GM18517 (cell line): ENCODE measurements around the gene IPCEF1.

ENCODE experiments used
- ATAC-seq: cut with Tn5 transposase; IDR thresholded peaks from one replicate; pipeline ENCODE4 v1.9.1; 2021; ENCODE audit warnings: mild to moderate bottlenecking, moderate library complexity; ENCODE audit not compliant: unreplicated experiment

IPCEF1 gene

DNA sequence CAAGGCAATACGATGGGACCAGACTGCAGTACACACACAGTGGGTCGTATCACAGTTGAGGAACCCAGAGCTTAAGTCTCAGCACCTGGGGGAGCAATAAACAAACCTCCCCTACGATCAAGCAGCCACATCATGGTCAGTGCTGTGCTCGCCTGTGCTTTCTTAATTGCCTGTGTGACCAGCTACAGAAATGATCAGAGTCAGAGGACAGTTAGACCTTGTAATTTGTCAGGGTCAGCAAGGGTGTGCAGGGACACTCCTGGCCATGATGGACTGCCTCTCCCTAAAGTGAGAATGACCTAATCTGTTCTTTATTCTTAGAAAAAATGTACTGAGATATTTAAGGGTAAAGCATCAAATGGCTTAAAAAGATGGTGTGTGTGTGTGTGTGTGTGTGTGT is 239.1 kb downstream of the IPCEF1 start:
- ATAC-seq: no peak

DNA sequence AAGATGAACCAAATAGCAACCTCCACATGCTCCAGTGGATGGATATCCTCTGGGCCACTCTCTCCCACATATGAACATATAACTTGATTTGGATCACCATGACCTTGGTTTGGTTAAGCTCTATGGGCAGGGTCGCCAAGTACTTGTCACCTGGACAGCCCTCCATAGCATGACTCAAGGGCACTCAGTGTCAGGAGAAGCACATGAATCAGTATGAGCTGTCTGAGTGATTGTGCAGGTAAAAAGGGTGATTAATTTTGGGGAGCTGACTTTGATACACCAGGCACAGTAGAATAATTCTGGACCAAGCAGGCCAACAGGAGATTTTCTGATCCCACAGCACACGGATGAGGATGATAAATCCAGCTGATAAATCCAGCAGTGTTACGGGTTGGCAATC is 243.2 kb downstream of the IPCEF1 start:
- ATAC-seq: no peak

DNA sequence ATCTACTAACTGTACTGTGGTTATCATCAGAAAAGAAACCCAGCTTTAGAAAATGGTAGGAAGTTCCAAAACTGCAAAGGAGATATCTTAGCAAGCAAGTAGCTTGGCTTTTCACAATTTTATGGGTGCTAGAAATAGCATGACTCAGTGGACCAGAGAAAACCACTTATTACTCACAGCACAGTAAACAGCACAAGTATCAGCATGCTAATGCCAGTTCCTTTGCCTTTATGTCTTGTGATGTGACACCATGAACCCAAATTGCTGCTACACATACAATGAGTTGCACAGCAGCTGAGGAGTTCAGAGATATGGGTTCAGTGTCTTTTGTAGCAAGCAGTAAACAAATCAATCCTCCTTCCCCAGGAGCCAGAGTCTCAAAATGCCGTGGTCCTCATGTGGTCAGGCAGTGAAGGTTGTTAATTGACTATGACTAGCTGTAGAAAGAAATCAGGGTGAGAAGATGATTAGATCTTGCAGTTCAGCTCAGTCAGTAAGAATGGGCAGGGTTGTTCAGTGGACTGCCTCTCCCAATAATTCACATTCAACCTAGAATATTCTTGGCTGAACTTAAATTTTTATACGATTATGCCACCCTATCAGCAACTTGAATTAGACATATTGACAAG is 244.3 kb downstream of the IPCEF1 start:
- no peak for ATAC-seq

DNA sequence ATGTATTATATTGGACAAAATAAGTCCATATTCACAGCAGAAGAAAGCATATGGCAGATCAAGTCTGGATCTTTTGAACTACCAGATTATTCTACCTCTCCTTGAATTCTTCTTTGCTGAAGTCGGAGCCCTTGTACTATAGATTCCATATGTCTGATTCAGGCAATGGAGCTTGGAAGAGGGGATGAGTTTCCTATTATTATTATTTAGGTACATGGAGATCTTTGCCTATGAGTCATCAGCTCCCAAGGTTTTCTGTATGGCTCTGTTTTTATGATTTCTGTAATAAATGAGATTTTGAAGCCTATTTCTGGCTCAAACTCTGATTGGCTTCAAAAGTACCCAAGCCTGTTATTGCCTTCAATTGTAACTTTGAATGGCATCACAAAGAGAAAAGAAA is 245.6 kb downstream of the IPCEF1 start:
- no peak for ATAC-seq

DNA sequence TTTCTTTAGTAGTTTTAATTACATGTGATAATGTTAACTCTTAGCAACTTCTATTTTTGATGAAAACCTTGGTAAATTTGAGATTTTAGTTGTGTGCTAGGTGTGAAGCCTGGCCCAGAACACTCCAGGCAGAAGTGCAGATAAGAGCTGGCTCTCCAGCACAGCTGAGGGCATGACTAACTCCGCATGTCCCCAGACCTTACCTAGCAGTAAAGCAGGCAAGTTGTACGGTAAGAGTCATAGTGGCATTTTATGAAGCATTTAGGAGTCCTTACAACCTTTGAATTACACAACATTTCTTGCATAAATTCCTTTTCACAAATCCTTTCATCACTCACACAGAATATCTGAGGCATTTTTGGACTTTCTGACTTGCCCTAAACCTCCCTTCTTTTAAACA is 250.4 kb downstream of the IPCEF1 start:
- no peak for ATAC-seq
